ENCODE data around the gene FBRSL1.

DNA sequence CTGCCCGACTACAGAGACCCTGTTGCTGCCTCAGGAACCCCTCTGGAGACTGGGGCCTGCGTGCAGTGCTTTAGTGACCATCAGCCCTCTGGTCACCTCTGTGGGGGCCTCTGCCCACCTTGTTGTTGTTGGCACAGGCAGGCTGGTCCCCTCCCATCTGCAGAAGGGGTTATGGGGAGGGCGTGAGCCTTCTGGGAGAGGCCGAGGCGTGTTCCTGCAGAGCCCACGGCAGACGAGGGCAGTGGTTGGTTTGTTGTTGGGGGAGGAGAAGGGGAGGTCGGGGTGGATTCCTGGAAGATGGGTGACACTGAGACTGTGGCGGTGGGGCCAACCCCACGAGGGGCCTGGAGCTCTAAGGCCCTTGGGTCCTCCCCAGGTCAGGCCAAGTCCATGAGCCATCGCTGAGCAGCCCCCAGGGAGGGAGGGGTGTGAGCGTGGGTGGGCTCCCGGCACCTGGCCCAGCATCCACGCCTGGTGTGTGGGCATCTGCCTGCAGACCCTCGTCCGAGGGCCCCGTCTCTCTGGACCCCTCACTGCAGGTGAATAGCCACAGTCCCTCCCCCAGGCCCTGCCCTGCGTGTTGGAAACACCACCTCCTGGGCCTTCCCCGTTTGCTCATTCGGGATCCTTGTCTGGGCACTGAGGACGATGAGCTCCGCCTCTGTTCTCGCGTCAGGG, 23.6 kb downstream of the FBRSL1 start:
- TF ChIP-seq POLR2AphosphoS5 (IDR thresholded peaks at IDR 0.05; ENCODE audit: low read depth, low read length), result no peak
- TF ChIP-seq SRF (IDR thresholded peaks at IDR 0.05; ENCODE audit: low read depth), result no peak
- TF ChIP-seq, protein P1, sequence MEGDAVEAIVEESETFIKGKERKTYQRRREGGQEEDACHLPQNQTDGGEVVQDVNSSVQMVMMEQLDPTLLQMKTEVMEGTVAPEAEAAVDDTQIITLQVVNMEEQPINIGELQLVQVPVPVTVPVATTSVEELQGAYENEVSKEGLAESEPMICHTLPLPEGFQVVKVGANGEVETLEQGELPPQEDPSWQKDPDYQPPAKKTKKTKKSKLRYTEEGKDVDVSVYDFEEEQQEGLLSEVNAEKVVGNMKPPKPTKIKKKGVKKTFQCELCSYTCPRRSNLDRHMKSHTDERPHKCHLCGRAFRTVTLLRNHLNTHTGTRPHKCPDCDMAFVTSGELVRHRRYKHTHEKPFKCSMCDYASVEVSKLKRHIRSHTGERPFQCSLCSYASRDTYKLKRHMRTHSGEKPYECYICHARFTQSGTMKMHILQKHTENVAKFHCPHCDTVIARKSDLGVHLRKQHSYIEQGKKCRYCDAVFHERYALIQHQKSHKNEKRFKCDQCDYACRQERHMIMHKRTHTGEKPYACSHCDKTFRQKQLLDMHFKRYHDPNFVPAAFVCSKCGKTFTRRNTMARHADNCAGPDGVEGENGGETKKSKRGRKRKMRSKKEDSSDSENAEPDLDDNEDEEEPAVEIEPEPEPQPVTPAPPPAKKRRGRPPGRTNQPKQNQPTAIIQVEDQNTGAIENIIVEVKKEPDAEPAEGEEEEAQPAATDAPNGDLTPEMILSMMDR (IDR thresholded peaks at IDR 0.05 in 2 of 3, conservative IDR thresholded peaks at IDR 0.05 in 1 of 3; ENCODE audit: borderline replicate concordance in 1 of 3, insufficient read depth in 1 of 3, low read depth in 2 of 3, low read length in 2 of 3), result no peak
- no peak for TF ChIP-seq RAD21 (IDR thresholded peaks at IDR 0.05; ENCODE audit: low read depth)
- no peak for TF ChIP-seq EZH2 (IDR thresholded peaks at IDR 0.05)
- no peak for TF ChIP-seq ZNF274 (IDR thresholded peaks at IDR 0.05; ENCODE audit: low read depth, low read length)
- no peak for TF ChIP-seq POLR2A (IDR thresholded peaks at IDR 0.05; ENCODE audit: borderline replicate concordance, extremely low read depth, insufficient read depth, insufficient read length)
- no peak for TF ChIP-seq SIN3A (IDR thresholded peaks at IDR 0.05; ENCODE audit: low read depth)
- TF ChIP-seq FOSL1 (IDR thresholded peaks at IDR 0.05; ENCODE audit: low read depth), result no peak
- no peak for TF ChIP-seq ZFX (IDR thresholded peaks at IDR 0.05)
- no peak for TF ChIP-seq JUND (IDR thresholded peaks at IDR 0.05)
- no peak for TF ChIP-seq EZH2phosphoT487 (IDR thresholded peaks at IDR 0.05; ENCODE audit: borderline replicate concordance)
- no peak for TF ChIP-seq CEBPB (IDR thresholded peaks at IDR 0.05; ENCODE audit: low read depth)
